Vagina (tissue), 2 donors: ENCODE results near the gene FDXACB1.

ENCODE experiments used
- POLR2A ChIP-seq, 2 donors: fragments of 450-650 bp; IDR thresholded peaks; one replicate each; pipeline ENCODE4 v1.6.1; 2017; ENCODE audit warnings: antibody characterized with exemption in 2 of 2, mild to moderate bottlenecking in 2 of 2, moderate library complexity in 2 of 2
- POLR2AphosphoS5 ChIP-seq, 2 donors: sonication (generic); formaldehyde crosslinking; IDR thresholded peaks; one replicate each; pipeline ENCODE4 v1.9.0; 2017; ENCODE audit warnings: antibody characterized with exemption in 2 of 2, mild to moderate bottlenecking in 2 of 2, low read depth in 1 of 2; ENCODE audit not compliant: insufficient read depth in 1 of 2
- TF ChIP-seq, protein P1 (sequence below), 3 experiments: fragments of 450-650 bp in 2 of 3; fragments of 200-600 bp in 1 of 3; sonication (generic) in 1 of 3; IDR thresholded peaks; one replicate each; pipeline ENCODE4 v1.5.1; 2017 to 2019; ENCODE audit warnings: antibody characterized with exemption in 3 of 3, mild to moderate bottlenecking in 2 of 3, moderate library complexity in 2 of 3

DNA sequence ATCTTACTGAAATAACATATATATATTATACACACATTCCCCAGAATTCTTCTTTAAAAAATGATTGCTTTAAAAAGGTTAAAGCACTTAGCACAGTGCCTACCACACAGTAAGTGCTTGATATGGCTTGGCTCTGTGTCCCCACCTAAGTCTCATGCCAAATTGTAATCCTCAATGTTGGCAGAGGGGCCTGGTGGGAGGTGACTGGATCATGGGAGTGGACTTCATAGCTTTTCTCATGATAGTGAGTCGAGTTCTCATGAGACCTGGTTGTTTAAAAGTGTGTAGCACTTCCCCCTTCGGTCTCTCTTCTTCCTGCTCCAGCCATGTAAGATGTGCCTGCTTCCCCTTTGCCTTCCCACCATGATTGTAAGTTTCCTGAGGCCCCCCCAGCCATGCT lies 26.4 kb upstream of the FDXACB1 start:
- TF ChIP-seq, protein P1, sequence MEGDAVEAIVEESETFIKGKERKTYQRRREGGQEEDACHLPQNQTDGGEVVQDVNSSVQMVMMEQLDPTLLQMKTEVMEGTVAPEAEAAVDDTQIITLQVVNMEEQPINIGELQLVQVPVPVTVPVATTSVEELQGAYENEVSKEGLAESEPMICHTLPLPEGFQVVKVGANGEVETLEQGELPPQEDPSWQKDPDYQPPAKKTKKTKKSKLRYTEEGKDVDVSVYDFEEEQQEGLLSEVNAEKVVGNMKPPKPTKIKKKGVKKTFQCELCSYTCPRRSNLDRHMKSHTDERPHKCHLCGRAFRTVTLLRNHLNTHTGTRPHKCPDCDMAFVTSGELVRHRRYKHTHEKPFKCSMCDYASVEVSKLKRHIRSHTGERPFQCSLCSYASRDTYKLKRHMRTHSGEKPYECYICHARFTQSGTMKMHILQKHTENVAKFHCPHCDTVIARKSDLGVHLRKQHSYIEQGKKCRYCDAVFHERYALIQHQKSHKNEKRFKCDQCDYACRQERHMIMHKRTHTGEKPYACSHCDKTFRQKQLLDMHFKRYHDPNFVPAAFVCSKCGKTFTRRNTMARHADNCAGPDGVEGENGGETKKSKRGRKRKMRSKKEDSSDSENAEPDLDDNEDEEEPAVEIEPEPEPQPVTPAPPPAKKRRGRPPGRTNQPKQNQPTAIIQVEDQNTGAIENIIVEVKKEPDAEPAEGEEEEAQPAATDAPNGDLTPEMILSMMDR (IDR thresholded peaks at IDR 0.05), result no peak
- TF ChIP-seq POLR2AphosphoS5 (IDR thresholded peaks at IDR 0.05; ENCODE audit: insufficient read depth in 1 of 2, low read depth in 1 of 2) (no peak), POLR2A (IDR thresholded peaks at IDR 0.05) (no peak)
